Spleen (tissue), 7 donors: ENCODE measurements around the gene VPREB3.

Source experiments
- CTCF ChIP-seq, 11 experiments: fragments of 200-600 bp in 7 of 11; fragments of 450-650 bp in 4 of 11; sonication (generic) in 4 of 11; IDR thresholded peaks in 8 of 11; conservative IDR thresholded peaks in 3 of 11; 1 replicate in 7 of 11; 2 replicates in 4 of 11; pipeline versions ENCODE4 v1.4.0 to v1.8.0; 2016 to 2021; ENCODE audit warnings: antibody characterized with exemption in 11 of 11, inconsistent platforms in 4 of 11, mild to moderate bottlenecking in 1 of 11
- POLR2A ChIP-seq, 3 donors: fragments of 450-650 bp; IDR thresholded peaks; one replicate each; pipeline ENCODE4 v1.5.1; 2017; ENCODE audit warnings: antibody characterized with exemption in 3 of 3, mild to moderate bottlenecking in 1 of 3
- POLR2AphosphoS5 ChIP-seq, 3 donors: sonication (generic); formaldehyde crosslinking; IDR thresholded peaks; one replicate each; pipeline ENCODE4 v1.5.1; 2017; ENCODE audit warnings: antibody characterized with exemption in 3 of 3
- donor health status: DM: no; HTN: no; CAD: no; lungs with moderate emphysema.
- donor health status: DM: no; HTN: no; CAD: no.
- donor health status: DM: no; HTN: no; CAD: no.

- TF ChIP-seq CTCF (IDR thresholded peaks at IDR 0.05 in 8 of 11, conservative IDR thresholded peaks at IDR 0.05 in 3 of 11) = no peak
- no peak for TF ChIP-seq POLR2A (IDR thresholded peaks at IDR 0.05)
- no peak for TF ChIP-seq POLR2AphosphoS5 (IDR thresholded peaks at IDR 0.05)
Measured at GRCh38 chr22:23750367-23750713, 3.9 kb downstream of the VPREB3 start.
